Ascending aorta (tissue), 2 donors: ENCODE results near the gene UMODL1. TPM values are rescaled to one million over a fixed set of nuclear protein-coding genes. Genes with fewer than 3 reads are reported as not detected.

Experiments
- DNase-seq, 2 donors: peaks; one replicate each; pipeline ENCODE4 v3.0.0-alpha.2; 2019; ENCODE audit warnings: low spot score in 2 of 2
- H3K27ac ChIP-seq, 2 donors: fragments of 200-600 bp; sonication (generic); one replicate each; pipeline ENCODE4 v1.5.1; 2016 to 2017; ENCODE audit warnings: mild to moderate bottlenecking in 1 of 2
- H3K27me3 ChIP-seq: fragments of 200-600 bp; sonication (generic); one replicate; pipeline ENCODE4 v1.5.1; 2017
- H3K36me3 ChIP-seq, 2 donors: fragments of 200-600 bp; sonication (generic); one replicate each; pipeline ENCODE4 v1.5.1; 2016
- H3K4me1 ChIP-seq, 2 donors: fragments of 200-600 bp; sonication (generic); one replicate each; pipeline ENCODE4 v1.5.1; 2016 to 2017; ENCODE audit warnings: mild to moderate bottlenecking in 1 of 2
- H3K4me3 ChIP-seq, 2 donors: fragments of 200-600 bp; sonication (generic); one replicate each; pipeline ENCODE4 v1.5.1; 2016 to 2017; ENCODE audit warnings: mild to moderate bottlenecking in 1 of 2
- H3K9me3 ChIP-seq, 2 donors: fragments of 200-600 bp; sonication (generic); one replicate each; pipeline ENCODE4 v1.5.1; 2016
- intact Hi-C: fragments of 100-400 bp; cut with DNase I; formaldehyde crosslinking; loops from one replicate; pipeline ENCODE4 v1.15.1; 2023
- total RNA-seq: library from RNA; depleted of rRNA; stranded (reverse); fragments of >200 nt; gene quantifications from one replicate; pipeline ENCODE4 v1.1.0, GENCODE V29; 2016
- TF ChIP-seq, protein P1 (sequence below), 3 experiments: fragments of 200-600 bp in 2 of 3; fragments of 450-650 bp in 1 of 3; sonication (generic) in 2 of 3; IDR thresholded peaks; one replicate each; pipeline ENCODE4 v1.5.1; 2016 to 2019; ENCODE audit warnings: antibody characterized with exemption in 3 of 3, mild to moderate bottlenecking in 1 of 3, moderate library complexity in 1 of 3

Gene UMODL1
- total RNA-seq, 1 donor from 2014 or later, result not detected

DNA sequence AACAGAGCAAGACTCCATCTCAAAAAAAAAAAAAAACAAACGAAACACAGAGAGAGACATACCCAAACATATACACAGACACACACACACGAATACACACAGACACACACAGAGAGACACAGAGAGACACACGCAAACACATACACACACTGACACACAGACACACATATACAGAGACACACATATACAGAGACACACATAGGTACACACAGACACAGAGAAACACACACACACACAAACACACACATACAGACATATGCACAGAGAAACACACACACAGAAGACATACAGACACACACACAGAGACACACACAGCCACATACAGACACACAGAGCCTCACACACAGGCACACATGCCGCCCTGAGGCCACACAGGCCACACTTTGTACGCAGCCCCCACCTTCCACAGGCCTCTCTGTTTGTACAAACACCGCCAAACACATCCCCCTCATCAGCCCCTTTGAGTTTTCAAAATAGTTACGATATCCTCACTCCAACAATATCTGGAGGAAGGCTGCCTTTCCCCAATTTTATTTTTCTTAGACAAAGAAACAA, 90.4 kb downstream of the UMODL1 start:
- no peak overlapping the region for H3K4me3 ChIP-seq
- no peaks in the 10 kb centered on the region for H3K9me3 ChIP-seq
- TF ChIP-seq, protein P1, sequence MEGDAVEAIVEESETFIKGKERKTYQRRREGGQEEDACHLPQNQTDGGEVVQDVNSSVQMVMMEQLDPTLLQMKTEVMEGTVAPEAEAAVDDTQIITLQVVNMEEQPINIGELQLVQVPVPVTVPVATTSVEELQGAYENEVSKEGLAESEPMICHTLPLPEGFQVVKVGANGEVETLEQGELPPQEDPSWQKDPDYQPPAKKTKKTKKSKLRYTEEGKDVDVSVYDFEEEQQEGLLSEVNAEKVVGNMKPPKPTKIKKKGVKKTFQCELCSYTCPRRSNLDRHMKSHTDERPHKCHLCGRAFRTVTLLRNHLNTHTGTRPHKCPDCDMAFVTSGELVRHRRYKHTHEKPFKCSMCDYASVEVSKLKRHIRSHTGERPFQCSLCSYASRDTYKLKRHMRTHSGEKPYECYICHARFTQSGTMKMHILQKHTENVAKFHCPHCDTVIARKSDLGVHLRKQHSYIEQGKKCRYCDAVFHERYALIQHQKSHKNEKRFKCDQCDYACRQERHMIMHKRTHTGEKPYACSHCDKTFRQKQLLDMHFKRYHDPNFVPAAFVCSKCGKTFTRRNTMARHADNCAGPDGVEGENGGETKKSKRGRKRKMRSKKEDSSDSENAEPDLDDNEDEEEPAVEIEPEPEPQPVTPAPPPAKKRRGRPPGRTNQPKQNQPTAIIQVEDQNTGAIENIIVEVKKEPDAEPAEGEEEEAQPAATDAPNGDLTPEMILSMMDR (IDR thresholded peaks at IDR 0.05), result no peak
- no peak overlapping the region for H3K27ac ChIP-seq
- H3K4me1 ChIP-seq, result no peaks in the 10 kb centered on the region
- DNase-seq, result no peak
- H3K36me3 ChIP-seq, result no peaks in the 10 kb centered on the region
- intact Hi-C loops, result loop anchor here (5.0 kb wide), 1 partner anchor 1099 kb away; no protein-coding TSS in a partner anchor
- no peaks in the 10 kb centered on the region for H3K27me3 ChIP-seq

DNA sequence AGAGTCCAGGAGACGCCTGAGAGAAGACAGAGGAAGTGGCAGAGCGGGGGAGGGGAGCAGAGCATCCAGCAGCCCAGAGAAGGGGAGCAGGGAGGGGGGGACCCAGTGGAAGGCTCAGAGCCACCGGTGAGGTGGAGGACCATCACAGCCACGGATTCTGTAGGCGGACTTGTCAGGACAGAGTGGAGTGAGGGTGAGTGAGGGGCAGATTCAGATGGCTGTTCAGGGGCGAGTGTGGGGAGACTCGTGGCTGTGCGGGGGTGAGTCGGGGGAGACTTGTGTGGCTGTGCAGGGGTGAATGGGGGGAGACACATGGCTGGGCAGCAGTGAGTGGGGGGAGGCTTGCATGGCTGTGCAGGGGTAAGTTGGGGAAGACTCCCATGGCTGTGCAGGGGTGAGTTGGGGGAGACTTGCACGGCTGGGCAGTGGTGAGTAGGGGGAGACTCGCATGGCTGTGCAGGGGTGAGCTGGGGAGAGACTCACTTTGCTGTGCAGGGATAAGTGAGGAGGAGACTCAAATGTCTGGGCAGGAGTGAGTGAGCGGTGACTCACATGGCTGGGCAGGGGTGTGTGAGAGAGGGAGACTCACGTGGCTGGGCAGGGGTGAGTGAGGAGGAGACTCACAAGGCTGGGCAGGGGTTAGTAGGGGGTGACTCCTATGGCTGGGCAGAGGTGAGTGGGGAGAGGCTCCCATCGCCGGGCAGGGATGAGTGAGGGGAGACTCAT, 91.0 kb downstream of the UMODL1 start:
- H3K4me3 ChIP-seq, result no peak overlapping the region
- H3K27ac ChIP-seq, result no peak overlapping the region
- H3K9me3 ChIP-seq, result no peaks in the 10 kb centered on the region
- DNase-seq, result peak in 1 of 2 donors; percentile 50
- no peaks in the 10 kb centered on the region for H3K4me1 ChIP-seq
- no peaks in the 10 kb centered on the region for H3K36me3 ChIP-seq
- intact Hi-C loops, result loop anchor here (5.0 kb wide), 1 partner anchor 1100 kb away; no protein-coding TSS in a partner anchor
- no peaks in the 10 kb centered on the region for H3K27me3 ChIP-seq
- TF ChIP-seq, protein P1 (IDR thresholded peaks at IDR 0.05), result no peak

DNA sequence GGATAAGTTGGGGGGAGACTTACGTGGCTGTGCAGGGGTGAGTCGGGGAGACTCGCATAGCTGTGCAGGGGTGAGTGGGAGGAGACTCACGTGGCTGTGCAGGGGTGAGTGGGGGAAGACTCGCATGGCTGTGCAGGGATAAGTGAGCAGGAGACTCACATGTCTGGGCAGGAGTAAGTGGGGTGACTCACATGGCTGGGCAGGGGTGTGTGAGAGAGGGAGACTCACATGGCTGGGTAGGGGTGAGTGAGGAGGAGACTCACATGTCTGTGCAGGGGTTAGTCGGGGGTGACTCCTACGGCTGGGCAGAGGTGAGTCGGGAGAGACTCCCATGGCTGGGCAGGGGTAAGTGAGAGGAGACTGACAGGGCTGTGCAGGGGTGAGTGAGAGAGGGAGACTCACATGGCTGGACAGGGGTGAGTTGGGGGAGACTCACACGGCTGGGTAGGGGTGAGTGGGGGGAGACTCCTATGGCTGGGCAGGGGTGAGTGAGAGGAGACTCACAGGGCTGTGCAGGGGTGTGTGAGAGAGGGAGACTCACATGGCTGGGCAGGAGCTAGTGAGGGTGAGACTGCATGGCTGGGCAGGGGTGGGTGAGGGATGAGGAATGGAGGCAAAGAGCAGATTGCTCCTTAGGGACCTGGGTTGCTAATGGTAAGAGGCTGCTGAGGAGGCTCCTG, 91.9 kb downstream of the UMODL1 start:
- TF ChIP-seq, protein P1 (IDR thresholded peaks at IDR 0.05), result no peak

DNA sequence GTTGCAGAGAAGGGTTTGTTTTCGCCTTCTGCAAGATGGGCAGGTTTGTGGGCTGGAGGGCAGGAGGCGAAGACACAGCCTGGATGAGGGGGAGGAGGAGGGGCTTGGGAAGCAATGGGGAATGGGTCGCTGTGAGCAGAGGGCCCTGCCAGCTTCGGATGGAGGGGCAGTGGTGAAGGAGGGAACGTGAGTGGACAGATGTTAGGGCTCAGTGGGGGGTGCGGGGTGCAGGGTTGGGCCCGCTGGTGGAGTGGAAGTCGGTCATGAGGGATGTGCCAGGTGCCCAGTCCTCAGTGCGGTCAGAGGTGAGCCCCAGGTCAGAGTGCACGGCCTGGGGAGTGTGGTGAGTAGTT, 92.4 kb downstream of the UMODL1 start:
- Histone ChIP-seq H3K36me3 (no peaks in the 10 kb centered on the region), H3K27me3 (no peaks in the 10 kb centered on the region), H3K4me3 (no peak overlapping the region), H3K9me3 (no peaks in the 10 kb centered on the region), H3K27ac (no peak overlapping the region), H3K4me1 (no peaks in the 10 kb centered on the region)
- TF ChIP-seq, protein P1 (IDR thresholded peaks at IDR 0.05), result no peak
- intact Hi-C loops, result loop anchor here (5.0 kb wide), 1 partner anchor 1101 kb away; no protein-coding TSS in a partner anchor
- peak in 1 of 2 donors; percentile 39 for DNase-seq

More for the DNA sequence above, 91.9 kb downstream of the UMODL1 start:
- Histone ChIP-seq H3K4me1 (no peaks in the 10 kb centered on the region), H3K9me3 (no peaks in the 10 kb centered on the region), H3K36me3 (no peaks in the 10 kb centered on the region), H3K4me3 (no peak overlapping the region), H3K27ac (no peak overlapping the region), H3K27me3 (no peaks in the 10 kb centered on the region)
- intact Hi-C loops, result loop anchor here (5.0 kb wide), 1 partner anchor 1101 kb away; no protein-coding TSS in a partner anchor
- DNase-seq, result peak in 1 of 2 donors; percentile 41

DNA sequence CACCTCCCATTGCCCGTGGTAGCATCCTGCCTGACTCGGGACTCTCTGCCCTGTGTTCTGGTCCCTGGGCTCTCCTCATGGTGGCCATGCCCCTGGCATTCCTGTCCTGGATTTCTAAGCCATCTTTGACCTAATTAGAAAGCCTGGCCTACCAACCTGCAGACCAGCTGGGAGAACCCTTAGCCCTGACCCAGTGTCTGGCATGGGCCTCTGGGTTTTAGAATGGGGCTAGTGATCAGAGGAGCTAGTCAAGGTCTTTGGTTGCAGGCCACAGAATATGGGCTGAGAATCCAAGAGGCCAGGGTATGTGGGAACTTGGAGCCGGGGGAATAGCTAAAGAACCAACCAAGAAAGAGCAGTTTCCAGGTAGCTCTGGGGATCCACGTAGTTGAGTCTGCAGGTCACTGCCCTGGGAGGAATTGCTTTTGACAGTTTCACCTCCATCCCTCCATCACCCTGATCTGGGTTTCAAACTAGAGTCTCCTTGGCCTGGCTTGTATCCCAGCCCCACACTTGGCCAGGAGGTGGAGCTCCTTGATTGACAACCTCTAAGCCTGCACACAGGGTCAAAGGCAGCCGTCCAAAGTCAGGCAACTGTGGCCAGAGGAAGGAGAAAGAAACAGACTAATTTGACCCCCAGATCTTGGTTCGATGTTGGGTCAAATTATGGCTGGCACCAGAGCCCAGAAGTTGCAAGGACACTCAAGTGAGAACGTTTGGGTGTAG, 93.1 kb downstream of the UMODL1 start:
- H3K4me1 ChIP-seq, result no peaks in the 10 kb centered on the region
- no peaks in the 10 kb centered on the region for H3K27me3 ChIP-seq
- no peak overlapping the region for H3K27ac ChIP-seq
- intact Hi-C loops, result loop anchor here (5.0 kb wide), 1 partner anchor 1102 kb away; no protein-coding TSS in a partner anchor
- H3K4me3 ChIP-seq, result no peak overlapping the region
- DNase-seq, result peak in 1 of 2 donors; percentile 75
- no peaks in the 10 kb centered on the region for H3K9me3 ChIP-seq
- no peaks in the 10 kb centered on the region for H3K36me3 ChIP-seq
- TF ChIP-seq, protein P1 (IDR thresholded peaks at IDR 0.05), result peak; percentile 13 to 36 (median 36)
